GM12891 (cell line): ENCODE data around the gene CNR2.

Experiments
- DNase-seq: peaks from one replicate; pipeline ENCODE4 v3.0.0; 2011; ENCODE audit warnings: low spot score; ENCODE audit not compliant: insufficient read length
- FAIRE-seq: peaks from 2 replicates; lab custom pipeline; 2011; peaks lifted over from hg19 to GRCh38; lab: Jason Lieb, UNC
- PAX5 ChIP-seq: IDR thresholded peaks from 2 replicates; pipeline ENCODE4 v1.6.1; 2011; ENCODE audit warnings: low read length, moderate library complexity, mild to moderate bottlenecking; ENCODE audit not compliant: insufficient read depth, severe bottlenecking
- POLR2A ChIP-seq: IDR thresholded peaks from 2 replicates; pipeline ENCODE4 v1.6.1; 2011; ENCODE audit warnings: low read depth, low read length, control low read depth
- POLR2AphosphoS5 ChIP-seq: IDR thresholded peaks from 2 replicates; pipeline ENCODE4 v1.6.1; 2011; ENCODE audit warnings: low read depth, low read length, control low read depth
- POU2F2 ChIP-seq: IDR thresholded peaks from 2 replicates; pipeline ENCODE4 v1.6.1; 2011; ENCODE audit warnings: low read depth, mild to moderate bottlenecking, control low read depth, low read length, moderate library complexity
- SPI1 ChIP-seq: IDR thresholded peaks from 2 replicates; pipeline ENCODE4 v1.6.1; 2011; ENCODE audit warnings: low read depth, low read length, control low read depth
- TAF1 ChIP-seq: IDR thresholded peaks from 2 replicates; pipeline ENCODE4 v1.6.1; 2011; ENCODE audit warnings: low read depth, low read length, control low read depth

Gene CNR2

GRCh38 chr1:23889074-23889473, 24.1 kb downstream of the CNR2 start:
- TF ChIP-seq SPI1 (peak; percentile 73), POLR2A (no peak), POLR2AphosphoS5 (0 out of 2 replicates have a peak, but pooled peaks have one; percentile 28)
- FAIRE-seq: peak; percentile 86
- no peak for DNase-seq

GRCh38 chr1:23885222-23885621, 27.9 kb downstream of the CNR2 start:
- DNase-seq (no peak), FAIRE-seq (no peak)
- no peak for TF ChIP-seq POLR2AphosphoS5
- no peak for TF ChIP-seq SPI1
- TF ChIP-seq POU2F2: no peak
- no peak for TF ChIP-seq POLR2A
- TF ChIP-seq TAF1: no peak

GRCh38 chr1:23882746-23883145, 30.4 kb downstream of the CNR2 start:
- FAIRE-seq: no peak
- TF ChIP-seq POU2F2: no peak
- TF ChIP-seq POLR2AphosphoS5: no peak
- no peak for TF ChIP-seq SPI1
- no peak for TF ChIP-seq TAF1
- TF ChIP-seq PAX5: no peak
- TF ChIP-seq POLR2A: no peak
- no peak for DNase-seq

- no peak for TF ChIP-seq SPI1
- no peak for TF ChIP-seq POU2F2
- TF ChIP-seq POLR2A: no peak
- no peak for TF ChIP-seq TAF1
- TF ChIP-seq POLR2AphosphoS5: no peak
- TF ChIP-seq PAX5: no peak
- FAIRE-seq: no peak
- DNase-seq: no peak
Observed at GRCh38 chr1:23879809-23880208, 33.4 kb downstream of the CNR2 start.

- no peak for TF ChIP-seq TAF1
- no peak for TF ChIP-seq SPI1
- TF ChIP-seq POU2F2: no peak
- no peak for TF ChIP-seq POLR2A
- no peak for TF ChIP-seq POLR2AphosphoS5
- no peak for TF ChIP-seq PAX5
- no peak for DNase-seq
- no peak for FAIRE-seq
Observed at GRCh38 chr1:23878668-23879067, 34.5 kb downstream of the CNR2 start.

- DNase-seq (no peak), FAIRE-seq (peak; percentile 28)
- TF ChIP-seq TAF1 (no peak), POLR2AphosphoS5 (no peak), POLR2A (no peak), POU2F2 (no peak), SPI1 (no peak), PAX5 (no peak)
Observed at GRCh38 chr1:23875382-23875781, 37.8 kb downstream of the CNR2 start.

GRCh38 chr1:23872421-23872820, 40.7 kb downstream of the CNR2 start:
- FAIRE-seq (peak; percentile 71), DNase-seq (no peak)
- TF ChIP-seq PAX5: no peak
- no peak for TF ChIP-seq TAF1
- TF ChIP-seq SPI1: no peak
- TF ChIP-seq POLR2A: no peak
- no peak for TF ChIP-seq POLR2AphosphoS5
- no peak for TF ChIP-seq POU2F2

- FAIRE-seq (no peak), DNase-seq (no peak)
- TF ChIP-seq TAF1: no peak
- peak; percentile 45; the same call in 1 of the 2 replicates for TF ChIP-seq SPI1
Observed at GRCh38 chr1:23869051-23869450, 44.1 kb downstream of the CNR2 start.

- no peak for DNase-seq
- no peak for FAIRE-seq
- TF ChIP-seq POLR2AphosphoS5: peak; percentile 59; the same call in 1 of the 2 replicates
- TF ChIP-seq SPI1: no peak
Observed at GRCh38 chr1:23868557-23869016, 44.6 kb downstream of the CNR2 start.

GRCh38 chr1:23867895-23868556, 45.1 kb downstream of the CNR2 start, which contains the start of gene FUCA1:
TSS of gene FUCA1 (minus strand) at chr1:23868290. CDS start at chr1:23868286, 4 bp downstream.
- FAIRE-seq (peak; percentile 97), DNase-seq (peak; percentile 96)
- TF ChIP-seq POLR2AphosphoS5 (peak; percentile 31; the same call in 1 of the 2 replicates), SPI1 (peak; percentile 34; the same call in 1 of the 2 replicates), PAX5 (no peak), POU2F2 (no peak), TAF1 (peak; percentile 68)
